Sciatic nerve (tissue), 2 donors: ENCODE measurements around the gene SCN4B. TPM values are rescaled to one million over a fixed set of nuclear protein-coding genes. Genes with fewer than 3 reads are reported as not detected.

Experiments
- ATAC-seq: fragments of 200-7000 bp; cut with Tn5 transposase; one replicate; pipeline ENCODE4 v1.9.1; 2020; ENCODE audit warnings: mild to moderate bottlenecking, moderate library complexity
- DNase-seq: peaks from one replicate; pipeline ENCODE4 v3.0.0-alpha.2; 2020; ENCODE audit warnings: low spot score
- intact Hi-C: fragments of 100-400 bp; cut with DNase I; formaldehyde crosslinking; loops from one replicate; pipeline ENCODE4 v1.14.2; 2022
- total RNA-seq: library from RNA; stranded (reverse); fragmentation: NEBNext Ultra II Directional; extraction: Animal tissue kit (Norgen Biotek cat#: 25700); gene quantifications from one replicate; pipeline ENCODE4 v1.2.1, GENCODE V29; 2021
- donor health status: DM: no; HTN: no; CAD: no.
- donor health status: DM: no; HTN: no; CAD: no.

Gene SCN4B
- total RNA-seq, 1 donor from 2014 or later, result 2.9 TPM

- no peak for DNase-seq
- intact Hi-C loops, result no loop called here
- no peak for ATAC-seq
Measured at GRCh38 chr11:118155776-118156530, 3.3 kb upstream of the SCN4B start.

- ATAC-seq, result no peak
- intact Hi-C loops, result no loop called here
- DNase-seq, result no peak
Measured at GRCh38 chr11:118154641-118155040, 2.0 kb upstream of the SCN4B start.

GRCh38 chr11:118153976-118154375 lies 1.4 kb upstream of the SCN4B start:
- no peak for ATAC-seq
- intact Hi-C loops, result no loop called here

GRCh38 chr11:118153516-118153915 lies 893 bp upstream of the SCN4B start:
- intact Hi-C loops, result no loop called here
- no peak for ATAC-seq
- no peak for DNase-seq

More at GRCh38 chr11:118153976-118154375, 1.4 kb upstream of the SCN4B start:
- DNase-seq, result no peak

- intact Hi-C loops, result no loop called here
- ATAC-seq, result no peak
- no peak for DNase-seq
Measured at GRCh38 chr11:118152020-118152551, 537 bp downstream of the SCN4B start.

GRCh38 chr11:118151431-118151830 lies 1.2 kb downstream of the SCN4B start:
- intact Hi-C loops, result no loop called here

GRCh38 chr11:118149493-118149892 lies 3.1 kb downstream of the SCN4B start:
- DNase-seq (no peak), ATAC-seq (no peak)
- intact Hi-C loops, result no loop called here

More at GRCh38 chr11:118151431-118151830, 1.2 kb downstream of the SCN4B start:
- DNase-seq (no peak), ATAC-seq (no peak)

GRCh38 chr11:118148856-118149255 lies 3.8 kb downstream of the SCN4B start:
- DNase-seq (no peak), ATAC-seq (no peak)
- intact Hi-C loops, result no loop called here

- DNase-seq (no peak), ATAC-seq (no peak)
- intact Hi-C loops, result no loop called here
Measured at GRCh38 chr11:118148240-118148639, 4.4 kb downstream of the SCN4B start.

GRCh38 chr11:118147502-118147901 lies 5.1 kb downstream of the SCN4B start:
- DNase-seq (no peak), ATAC-seq (no peak)
- intact Hi-C loops, result no loop called here

GRCh38 chr11:118146554-118146953 lies 6.1 kb downstream of the SCN4B start:
- DNase-seq (no peak), ATAC-seq (no peak)
- intact Hi-C loops, result no loop called here

- intact Hi-C loops, result no loop called here
- DNase-seq, result peak; percentile 89
- peak; percentile 93 for ATAC-seq
Measured at GRCh38 chr11:118145285-118146227, 7.1 kb downstream of the SCN4B start.

- peak; percentile 46 for DNase-seq
- ATAC-seq, result no peak
- intact Hi-C loops, result no loop called here
Measured at GRCh38 chr11:118144301-118145268, 8.0 kb downstream of the SCN4B start.

GRCh38 chr11:118143661-118144185 lies 8.9 kb downstream of the SCN4B start:
- intact Hi-C loops, result no loop called here
- ATAC-seq (no peak), DNase-seq (peak; percentile 26)

GRCh38 chr11:118142809-118143208 lies 9.8 kb downstream of the SCN4B start:
- peak; percentile 53 for DNase-seq
- intact Hi-C loops, result no loop called here
- ATAC-seq, result no peak

- intact Hi-C loops, result no loop called here
- ATAC-seq, result no peak
- DNase-seq, result peak; percentile 5
Measured at GRCh38 chr11:118142081-118142480, 10.5 kb downstream of the SCN4B start.

- intact Hi-C loops, result no loop called here
- no peak for DNase-seq
- no peak for ATAC-seq
Measured at GRCh38 chr11:118139578-118139977, 13.0 kb downstream of the SCN4B start.

- DNase-seq, result peak; percentile 41
- no peak for ATAC-seq
- intact Hi-C loops, result no loop called here
Measured at GRCh38 chr11:118138839-118139420, 13.7 kb downstream of the SCN4B start.
